Activated CD4-positive, alpha-beta T cell treated with anti-CD3 and anti-CD28 coated beads for 1 hour (primary cell): Measurements from ENCODE around the gene GBF1.
A peak's percentile ranks its signal among the peaks of the same experiment; 100 is the strongest.

ENCODE experiments used
- DNase-seq: peaks from one replicate; pipeline ENCODE4 v3.0.0-alpha.2; 2020

Gene GBF1

DNA sequence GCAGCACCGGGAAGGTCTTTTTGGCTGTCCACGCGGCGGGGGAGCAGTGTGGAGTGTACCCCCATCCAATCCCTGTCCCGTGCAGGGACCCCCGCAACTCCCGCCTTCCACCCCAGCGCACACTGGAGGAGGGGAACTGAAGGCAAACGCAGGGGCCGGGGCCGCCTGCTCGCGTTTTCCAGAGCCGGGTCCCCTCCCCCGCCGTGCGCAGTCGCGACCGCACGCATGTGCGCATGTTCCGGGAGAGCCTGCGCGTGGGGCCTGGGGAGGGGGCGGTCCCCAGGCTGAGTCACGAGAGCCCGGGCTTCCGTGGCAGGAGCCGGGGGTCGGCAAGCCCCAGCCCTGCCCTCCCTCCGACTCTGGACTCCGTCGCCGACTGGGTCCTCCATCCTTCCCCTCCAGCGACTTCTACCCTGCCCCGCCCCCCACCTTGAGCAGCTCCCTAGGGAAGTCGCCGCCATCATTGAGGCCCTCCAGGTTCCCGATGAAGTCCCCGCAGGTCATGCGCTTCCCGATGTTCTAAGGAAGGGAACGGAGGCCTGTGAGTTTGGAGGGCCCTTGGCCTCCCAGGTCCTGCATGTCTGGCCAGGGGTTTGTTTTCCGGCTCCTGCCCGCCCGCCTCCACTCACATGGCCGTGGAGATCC is 165.2 kb downstream of the GBF1 start:
- peak; percentile 60 for DNase-seq

DNA sequence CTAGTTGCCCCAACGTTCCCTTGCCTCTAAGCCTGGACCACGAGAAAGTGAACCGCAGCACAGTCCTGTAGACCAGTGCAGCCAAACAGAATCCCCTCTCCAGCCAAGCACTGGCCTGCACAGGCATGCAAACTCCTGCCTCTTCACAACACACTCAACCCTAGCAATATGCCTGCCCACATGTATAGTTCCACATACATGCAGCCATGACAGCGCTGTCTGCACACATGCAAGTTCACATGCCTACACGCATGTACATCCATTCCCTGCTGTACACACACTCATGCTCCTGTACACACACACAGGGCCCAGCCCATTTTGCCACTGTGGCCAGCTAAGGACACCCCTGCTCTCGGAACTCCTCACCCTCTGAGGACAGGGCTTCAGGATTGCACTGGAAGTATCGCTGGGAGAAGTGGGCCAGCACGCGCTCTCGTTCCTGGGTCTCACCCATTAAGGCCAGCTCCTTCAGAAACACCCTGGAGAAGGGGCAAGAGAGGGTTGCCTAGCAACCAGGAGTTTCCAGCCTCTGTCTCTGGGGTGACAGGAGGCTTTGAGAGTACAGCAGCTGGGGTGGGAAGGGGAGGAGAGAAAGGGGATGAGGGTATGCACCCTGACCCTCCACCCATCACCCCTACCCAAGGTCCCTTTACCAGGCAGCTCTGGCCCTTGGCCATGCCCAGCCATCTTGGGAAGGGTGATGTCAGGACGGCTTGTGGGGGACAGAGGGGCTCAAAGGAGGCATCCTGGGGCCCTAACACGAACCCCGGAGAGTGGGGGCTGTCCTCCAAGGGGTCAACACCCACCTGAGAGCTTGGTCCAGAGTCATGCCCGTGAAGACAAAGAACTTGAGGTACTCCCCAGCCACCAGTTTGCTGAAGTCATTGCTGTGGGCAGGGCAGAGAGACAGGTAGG is 166.3 kb downstream of the GBF1 start:
- DNase-seq, result no peak

DNA sequence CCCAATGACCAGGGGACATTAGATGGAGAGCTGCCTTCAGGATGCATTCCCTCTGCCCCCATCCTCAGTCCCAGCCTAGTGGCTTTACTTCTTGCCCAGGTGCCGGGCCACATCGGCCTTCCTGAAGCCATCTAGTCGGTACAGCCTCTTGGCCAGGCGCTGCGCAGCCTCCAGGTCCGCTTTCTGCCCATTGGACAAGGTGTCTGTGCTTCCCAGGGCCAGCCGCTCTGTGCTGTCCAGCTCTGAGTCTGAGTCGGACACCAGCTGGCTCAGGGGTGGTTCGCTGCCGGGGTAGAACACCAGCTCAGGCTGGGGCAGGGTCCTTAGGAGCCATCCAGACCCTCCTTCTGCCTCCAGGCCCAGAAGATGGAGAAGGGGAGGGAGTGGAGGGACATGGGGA is 167.0 kb downstream of the GBF1 start:
- DNase-seq, result no peak

DNA sequence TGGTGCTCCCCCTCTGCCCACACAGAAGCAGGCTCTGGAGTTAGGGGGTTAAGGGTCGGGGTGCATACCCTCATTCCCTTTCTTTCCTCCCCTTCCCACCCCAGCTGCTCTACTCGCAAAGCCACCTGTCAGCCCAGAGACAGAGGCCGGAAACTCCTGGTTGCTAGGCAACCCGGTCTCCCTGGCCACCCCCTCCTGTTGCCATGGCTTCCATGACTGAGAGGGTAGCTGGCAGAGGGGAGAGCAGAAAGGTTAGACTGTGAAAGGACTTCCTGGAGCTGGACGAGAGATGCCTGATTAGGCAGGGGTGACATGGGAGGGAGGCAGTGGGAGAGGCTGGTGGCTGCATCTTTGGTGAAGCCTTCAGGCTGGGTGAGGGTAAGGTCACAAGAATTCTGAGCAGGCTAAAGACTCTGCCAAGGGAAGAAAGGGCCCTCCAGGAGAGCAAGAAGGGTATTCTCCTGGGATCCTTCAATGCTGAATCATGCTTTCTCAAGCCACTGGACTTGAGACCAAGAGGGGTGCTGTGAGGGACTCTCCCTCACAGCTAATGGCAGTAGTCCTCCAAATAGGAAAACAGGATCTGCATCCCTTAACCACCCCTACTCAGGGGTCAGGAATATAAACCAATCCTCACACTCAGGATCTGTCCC is 167.8 kb downstream of the GBF1 start:
- no peak for DNase-seq

DNA sequence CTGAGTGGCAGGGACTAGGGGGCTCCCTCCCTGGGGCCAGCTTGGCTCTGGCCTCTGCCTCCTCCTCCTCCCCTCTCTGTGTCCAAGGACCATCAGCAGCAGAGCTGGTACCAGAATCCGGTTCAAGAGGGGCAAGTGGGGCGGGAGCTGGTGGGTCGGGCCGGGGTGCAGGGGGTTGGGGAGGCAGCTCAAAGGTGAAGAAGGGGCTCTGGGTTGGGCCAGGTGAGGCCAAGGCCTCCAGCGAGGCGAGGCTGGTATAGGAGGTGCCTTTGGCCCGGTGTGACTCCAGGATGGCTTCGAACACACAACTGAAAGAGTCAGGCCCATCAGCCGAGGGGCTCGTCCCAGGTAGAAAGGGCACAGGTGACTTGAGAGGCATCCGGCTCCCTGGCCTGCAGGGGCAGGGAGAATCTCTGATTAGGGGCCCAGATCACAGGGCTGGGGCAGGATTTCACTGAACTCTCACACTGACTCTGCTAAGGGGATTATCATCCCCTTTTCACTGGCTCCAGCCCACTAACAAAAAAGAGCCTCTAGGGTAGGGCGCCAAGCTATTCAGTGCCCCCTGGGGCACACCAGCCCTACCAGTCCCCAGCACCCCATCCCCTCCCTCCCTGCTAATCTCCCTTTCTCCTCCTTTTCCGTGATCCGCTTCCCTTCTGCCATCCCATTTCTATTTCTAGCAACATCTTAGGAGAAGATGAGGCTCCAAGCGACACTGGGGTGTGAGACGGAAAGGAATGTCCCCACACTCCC is 168.7 kb downstream of the GBF1 start:
- DNase-seq, result no peak

DNA sequence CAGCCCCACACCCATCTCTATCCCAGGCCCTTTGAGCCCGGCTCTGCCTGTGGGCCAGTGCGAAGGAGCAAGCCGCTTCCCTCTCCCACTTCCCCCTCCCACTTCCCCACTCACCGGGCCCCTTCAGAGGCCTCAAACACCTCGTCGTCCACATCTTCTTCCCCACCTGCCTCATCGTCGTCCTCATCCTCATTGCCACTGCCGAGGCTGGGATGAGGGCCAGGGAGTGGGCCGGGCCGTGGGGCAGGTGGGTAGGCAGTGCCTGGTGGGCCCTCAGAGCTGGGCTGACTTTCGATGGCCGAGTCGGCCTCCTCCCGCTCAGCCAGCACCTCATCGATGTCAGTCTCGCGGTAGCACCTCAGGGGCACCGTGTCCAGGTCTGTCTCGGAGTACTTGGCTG is 169.4 kb downstream of the GBF1 start:
- DNase-seq, result no peak

DNA sequence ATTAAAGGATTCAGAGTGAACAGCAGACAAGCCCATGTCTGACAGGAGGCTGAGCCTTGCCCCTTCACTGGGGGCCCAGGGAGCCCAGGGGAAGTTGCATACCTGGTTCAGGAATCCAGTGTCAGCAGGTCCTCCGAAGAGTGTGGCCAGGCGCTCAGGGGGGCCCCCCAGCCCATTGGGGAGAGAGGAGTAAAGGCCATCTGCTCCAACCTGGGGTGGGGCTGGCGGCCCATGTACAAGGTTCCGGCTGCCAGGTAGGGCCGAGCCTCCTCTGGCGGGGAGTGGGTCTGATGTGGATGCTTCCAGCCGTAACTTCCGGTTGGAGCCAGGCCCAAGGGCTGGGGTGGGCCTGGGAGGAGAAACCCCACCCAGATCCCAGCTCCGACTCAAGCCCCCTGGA is 171.0 kb downstream of the GBF1 start:
- no peak for DNase-seq

DNA sequence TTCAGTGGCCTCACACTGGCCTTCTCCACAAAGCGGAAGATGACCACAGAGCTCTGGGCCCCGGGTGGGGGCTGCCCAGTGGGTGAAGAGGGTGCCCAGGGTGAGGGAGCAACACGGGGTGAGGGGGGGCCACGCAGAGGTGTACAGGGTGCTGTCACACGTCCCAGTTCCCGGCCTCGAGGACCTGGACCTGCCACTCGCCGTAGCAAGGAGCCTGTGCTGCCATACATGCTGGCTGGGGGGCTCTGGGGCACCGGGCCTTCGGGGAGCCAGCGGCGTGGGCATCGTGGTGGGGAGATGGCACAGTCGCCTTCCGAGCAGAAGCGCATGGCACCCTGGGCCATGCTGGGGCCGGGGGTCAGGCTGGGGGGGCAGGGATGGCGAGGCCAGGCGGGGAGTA is 171.4 kb downstream of the GBF1 start:
- DNase-seq, result no peak

DNA sequence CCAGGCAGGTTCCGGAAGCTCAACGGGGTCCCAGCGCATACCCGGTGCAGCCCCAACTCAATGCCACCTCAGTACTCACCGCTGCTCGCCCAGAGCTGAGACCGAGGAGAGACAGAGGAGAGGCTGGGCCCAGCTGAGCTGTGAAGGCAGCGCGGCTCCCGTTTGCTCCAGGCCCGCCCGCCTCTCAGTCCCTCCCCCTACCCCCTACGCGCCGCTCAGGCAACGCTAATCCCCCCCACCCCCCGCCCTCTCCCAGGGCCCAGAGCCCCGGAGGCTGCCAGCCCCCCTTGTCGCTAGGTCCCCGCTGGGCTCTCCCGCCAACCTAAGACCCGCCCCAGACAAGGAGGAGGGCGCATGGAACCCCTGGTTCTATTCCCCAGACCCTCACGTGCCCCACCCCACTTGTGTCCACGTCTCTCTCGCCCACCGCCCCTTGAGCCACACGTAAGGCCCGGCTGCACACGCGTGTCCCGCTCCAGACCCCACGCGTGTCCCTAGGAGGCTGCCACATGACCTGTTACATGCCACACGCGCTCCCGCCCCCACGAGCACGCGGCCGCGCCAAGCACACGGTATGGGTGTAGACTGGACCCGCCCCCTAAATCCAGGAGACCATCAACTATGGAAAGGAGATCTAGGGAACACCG is 173.4 kb downstream of the GBF1 start, which contains the start of gene PSD:
Gene PSD (minus strand): TSS at position 164 of the 647 bp plus-strand sequence. CDS start 1,747 bp downstream, outside the sequence.
- no peak for DNase-seq

DNA sequence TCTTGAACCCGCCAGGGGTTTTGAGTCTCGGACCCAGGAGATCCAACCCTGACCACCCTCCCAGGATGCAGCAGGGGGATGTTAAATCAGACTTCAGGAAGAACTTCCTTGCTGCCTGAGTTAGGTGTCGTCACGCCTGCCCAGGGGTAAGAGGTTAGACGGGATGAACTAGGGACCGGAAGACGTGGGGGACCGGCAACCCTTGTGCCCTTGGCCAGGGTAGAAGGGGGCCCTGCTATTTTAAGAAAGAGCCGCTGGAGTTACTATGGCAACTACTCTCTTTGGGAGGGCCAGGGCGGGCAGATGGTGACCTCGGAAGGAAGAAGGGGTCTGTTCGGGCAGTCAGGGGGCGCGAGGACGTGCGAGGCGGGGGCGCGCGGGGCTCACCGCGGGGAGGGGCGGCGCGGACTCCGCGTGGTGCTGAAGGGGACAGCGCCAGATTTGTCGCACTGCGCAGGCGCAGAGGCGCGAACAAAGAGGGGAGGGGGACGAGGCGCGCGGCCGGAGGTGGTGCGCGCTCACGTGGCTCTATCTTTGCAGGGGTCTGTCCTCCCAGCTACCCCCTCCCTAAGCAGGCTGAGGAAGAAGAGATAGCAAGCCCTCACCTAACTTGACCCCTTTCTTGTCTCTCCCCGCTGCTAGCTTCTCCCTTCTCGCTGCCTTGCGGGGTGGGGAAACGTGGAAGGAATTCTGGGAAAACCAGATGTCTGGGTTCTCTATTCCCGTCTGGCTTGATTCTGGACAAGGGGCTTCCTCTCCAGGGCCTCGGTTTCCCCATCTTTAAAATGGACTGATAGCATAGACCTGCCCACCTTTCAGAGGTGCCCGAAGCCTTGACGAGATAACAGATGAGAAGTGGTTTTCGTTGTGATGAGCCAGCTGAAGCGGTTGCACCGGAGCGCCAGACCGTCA is 174.2 kb downstream of the GBF1 start:
- peak; percentile 61 for DNase-seq

DNA sequence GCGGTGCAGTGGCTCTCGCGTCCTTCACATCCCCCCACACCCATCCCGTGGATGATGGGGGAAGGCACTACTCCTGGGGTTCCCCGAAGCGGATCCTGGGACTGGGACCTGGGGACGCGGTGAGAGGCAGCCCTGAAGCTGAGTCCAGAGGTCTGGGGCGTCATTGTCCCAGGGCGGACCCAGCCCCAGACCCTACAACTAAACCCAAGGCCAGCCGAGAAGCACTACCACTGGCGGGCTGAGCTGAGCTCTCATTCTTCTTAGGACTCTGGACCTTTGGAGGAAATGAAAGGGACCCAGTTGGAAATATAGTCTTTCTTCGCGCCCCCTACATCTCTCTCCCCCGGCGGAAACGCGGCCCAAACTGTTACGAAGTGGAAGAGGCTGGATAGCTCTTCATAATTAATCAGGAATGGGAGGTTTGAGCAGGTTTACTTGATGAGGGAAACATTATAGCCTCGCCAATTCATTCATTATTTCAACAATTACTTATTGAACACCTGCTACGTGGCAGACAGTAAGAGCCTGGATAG is 174.9 kb downstream of the GBF1 start:
- DNase-seq, result no peak

DNA sequence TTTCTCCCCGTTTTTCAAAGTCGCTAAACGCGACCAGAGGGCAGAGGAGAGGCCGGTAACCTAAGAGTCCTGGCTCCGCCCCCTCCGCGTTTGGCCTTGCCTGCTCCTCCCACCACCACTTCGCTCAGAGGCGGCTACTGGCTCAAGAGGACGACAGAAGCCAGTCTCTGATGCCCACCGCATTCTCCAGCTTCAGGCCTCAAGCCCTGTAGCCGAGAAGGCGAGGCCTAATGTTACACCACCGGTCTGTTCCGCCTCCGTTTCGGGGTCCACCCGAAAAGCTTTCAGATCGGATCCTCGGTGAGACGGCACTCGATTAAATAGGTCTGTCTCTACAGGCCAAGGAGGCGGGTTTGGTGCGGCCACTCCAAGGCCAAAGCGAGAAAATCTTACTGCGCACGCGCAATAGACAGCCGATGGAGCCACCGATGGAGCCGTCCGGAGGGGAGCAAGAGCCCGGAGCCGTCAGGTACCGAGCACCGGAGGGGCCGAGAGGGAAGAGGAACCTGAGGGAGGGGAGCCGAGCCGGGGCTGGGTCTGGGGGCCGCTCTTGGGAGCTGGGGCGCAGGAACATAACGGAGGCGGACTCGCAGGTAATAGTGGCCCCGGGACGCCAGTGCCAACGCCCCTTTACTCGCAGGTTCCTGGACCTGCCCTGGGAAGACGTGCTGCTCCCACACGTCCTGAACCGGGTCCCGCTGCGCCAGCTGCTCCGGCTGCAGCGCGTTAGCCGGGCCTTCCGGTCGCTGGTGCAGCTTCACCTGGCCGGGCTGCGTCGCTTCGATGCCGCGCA is 175.6 kb downstream of the GBF1 start, which contains the start of gene FBXL15:
Gene FBXL15 (plus strand): TSS at position 123 of the 793 bp plus-strand sequence. CDS start 294 bp downstream, at position 417.
- DNase-seq, result peak; percentile 92

DNA sequence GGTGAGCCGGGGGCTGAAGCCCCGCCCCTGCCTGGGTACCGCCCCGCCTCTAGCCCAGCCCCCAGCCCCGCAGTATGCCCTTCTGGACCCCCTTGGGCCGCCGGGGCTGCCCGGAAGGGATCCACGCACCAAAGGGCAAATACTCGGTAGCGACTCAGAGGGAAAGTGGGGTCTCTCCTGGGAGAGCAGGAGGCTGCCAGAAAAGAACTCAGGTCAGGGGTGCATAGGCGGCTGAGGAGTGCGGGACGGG is 176.1 kb downstream of the GBF1 start:
- DNase-seq, result no peak

DNA sequence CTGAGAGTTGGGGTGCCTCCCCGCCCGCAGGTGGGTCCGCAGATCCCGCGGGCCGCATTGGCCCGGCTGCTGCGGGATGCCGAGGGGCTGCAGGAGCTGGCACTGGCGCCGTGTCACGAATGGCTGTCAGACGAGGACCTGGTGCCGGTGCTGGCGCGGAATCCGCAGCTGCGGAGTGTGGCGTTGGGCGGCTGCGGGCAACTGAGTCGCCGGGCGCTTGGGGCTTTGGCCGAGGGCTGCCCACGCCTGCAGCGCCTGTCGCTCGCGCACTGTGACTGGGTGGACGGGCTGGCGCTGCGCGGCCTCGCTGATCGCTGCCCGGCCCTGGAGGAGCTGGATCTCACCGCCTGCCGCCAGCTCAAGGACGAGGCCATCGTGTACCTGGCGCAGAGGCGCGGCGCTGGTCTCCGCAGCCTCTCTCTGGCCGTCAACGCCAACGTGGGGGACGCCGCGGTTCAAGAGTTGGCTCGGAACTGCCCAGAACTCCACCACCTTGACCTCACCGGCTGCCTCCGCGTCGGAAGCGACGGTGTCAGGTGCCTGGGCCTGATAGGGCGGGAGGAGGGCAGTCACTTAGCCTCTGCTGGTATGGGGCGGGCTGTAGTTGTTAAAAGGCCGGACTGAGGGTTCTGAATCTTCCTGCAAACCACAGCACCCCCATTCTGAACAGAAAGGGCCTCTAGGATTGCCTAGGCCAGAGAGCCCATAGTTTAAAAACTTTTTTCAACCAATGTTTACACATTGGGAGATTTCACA is 176.6 kb downstream of the GBF1 start:
- no peak for DNase-seq

DNA sequence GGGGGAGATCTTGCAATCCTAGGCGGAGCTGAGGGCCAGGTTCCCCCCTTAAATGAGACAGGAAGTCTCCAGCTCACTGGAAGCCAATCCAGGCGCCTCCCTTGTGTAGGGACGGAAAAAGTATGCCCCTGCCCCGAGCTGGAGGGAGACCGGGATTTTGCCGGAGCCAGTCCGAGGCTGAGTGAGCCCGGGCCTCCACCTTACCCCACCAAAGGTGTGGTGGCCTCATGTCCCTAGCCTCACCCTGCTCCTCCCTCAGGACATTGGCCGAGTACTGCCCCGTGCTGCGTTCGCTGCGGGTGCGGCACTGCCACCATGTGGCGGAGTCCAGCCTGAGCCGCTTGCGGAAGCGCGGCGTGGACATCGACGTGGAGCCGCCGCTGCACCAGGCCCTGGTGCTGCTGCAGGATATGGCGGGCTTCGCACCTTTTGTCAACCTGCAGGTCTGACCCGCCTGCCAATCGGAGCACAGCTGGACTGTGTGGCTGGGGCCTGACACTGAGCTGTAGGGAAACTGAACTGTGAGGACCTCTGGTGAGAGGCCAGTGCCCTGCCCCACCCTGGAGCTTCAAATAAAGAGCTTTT is 177.3 kb downstream of the GBF1 start:
- DNase-seq, result no peak

DNA sequence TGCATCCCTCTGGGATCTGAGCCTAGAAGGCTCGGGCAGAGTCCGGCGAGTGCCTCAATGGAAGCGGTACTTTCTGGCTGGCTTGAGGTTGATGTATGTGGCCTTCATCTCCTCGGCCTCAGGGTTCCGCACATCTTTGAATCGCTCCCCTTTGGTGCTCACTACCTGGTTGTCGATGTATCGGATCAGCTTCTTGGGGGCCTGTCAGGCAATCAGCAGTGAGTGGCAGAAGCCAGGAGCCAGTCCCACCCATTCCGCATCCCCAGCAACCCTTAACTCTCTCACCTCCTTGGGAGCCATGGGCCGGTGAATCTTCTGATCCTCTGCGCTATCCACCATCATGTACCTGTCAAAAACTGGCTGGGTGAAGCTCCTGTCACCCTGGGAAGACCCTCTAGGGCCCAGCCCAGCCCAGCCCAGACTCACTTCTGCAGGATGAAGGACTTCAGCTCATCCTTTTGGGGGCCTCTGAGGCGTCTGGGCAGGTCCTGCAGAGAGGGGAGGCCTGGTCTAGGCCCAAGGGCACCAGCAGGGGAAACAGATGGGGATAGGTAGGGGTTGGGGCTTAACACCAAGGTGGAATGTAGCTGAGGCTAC is 178.1 kb downstream of the GBF1 start:
- DNase-seq, result no peak

DNA sequence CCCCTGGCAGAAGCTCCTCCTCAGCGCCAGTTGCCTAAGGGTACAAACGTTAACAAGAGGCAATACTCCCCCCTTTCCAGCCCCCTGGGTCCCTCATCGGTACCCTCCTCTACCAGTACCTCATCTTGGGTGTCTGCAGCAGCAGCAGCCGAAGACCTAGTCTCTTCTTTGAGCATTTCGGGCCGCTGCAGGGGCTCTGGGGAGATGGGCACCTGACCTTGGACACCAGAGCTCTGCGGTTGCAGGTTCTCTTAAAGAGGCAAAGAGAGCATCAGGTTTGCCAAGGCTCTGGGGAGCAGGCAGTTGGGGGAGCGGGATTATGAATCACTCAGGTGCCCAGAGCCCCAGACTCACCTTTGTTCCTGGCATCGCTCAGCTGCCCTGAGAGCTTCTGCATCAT is 178.8 kb downstream of the GBF1 start:
- no peak for DNase-seq

DNA sequence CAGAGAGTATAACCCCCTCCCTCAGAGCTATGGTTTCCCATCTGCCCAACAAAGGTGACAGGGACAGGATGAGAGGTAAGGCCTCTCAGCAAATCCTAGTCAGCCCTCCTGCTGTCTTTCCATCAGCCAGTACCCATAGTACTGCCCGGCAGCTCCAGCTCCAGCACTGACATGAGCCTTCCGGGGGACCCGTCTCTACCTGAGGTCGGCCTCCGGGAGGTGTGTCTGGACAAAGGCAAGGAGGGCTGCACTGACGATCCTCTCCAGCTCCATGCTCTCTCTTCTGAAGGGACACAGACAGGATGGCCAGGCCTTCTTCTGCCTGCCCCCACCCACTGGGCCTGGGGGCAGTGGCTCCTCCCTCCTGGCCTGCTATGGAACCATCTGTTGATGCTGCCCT is 179.6 kb downstream of the GBF1 start:
- no peak for DNase-seq

DNA sequence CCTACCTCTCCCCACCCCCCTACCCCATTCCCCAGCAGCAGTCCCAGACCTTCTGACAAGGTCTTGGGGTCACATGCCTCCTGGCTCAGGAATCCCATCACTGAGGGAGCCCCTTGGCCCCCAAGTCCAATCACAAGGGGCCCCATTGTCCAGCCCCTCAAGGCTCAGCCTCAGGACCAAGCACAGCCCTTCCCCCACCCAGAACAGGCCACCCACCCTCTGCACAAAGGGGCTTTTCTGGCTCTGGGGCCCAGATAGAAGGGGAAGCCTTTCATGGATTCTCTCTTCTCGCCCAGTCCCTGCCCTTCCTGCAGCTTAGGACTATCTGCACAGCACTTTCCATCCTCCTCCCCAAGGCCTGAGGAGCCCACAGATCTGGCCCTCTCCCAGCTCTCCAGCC is 180.1 kb downstream of the GBF1 start:
- no peak for DNase-seq
